HG03103 (cell line): ENCODE measurements around the gene ZCRB1.

Experiments
- ATAC-seq: cut with Tn5 transposase; IDR thresholded peaks from one replicate; pipeline ENCODE4 v1.9.1; 2021; ENCODE audit warnings: low read depth; ENCODE audit not compliant: unreplicated experiment

Gene ZCRB1

DNA sequence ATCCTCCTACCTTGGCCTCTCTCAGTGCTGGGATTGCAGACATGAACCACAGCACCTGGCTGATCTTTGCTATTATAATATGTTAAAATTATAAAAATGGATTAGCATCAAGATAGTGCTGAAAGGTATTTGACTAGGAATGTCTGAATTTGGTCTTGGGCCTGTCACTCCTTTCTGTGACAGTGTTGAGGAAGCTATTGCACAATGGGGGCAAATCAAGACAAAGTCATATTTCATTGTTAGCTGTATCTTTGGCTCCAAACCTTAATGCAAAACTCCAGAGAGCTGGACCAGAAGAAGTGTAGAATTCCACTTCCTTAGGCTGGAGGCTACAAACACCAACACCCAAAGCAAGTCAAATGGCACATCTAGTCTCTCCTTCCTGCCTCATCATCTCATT is 42.2 kb downstream of the ZCRB1 start:
- no peak for ATAC-seq

DNA sequence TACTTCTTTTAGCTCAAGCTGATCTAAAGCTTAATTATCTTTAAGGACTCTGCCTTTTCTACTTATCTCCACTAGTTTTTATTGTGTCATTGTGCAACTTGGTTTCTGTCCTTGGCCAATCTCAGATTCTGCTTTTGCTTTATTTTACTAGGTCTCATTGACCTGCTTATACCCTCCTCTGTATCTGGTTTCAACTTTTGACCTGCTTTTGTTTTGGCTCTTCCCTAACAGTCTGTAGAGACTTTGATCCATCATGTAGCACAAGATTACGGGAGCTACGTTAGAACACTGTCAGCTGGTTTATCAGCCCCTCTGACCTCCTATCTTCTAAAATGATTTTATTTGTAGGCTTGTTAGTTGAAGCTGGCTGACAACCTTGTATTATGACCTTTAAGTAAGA is 43.6 kb downstream of the ZCRB1 start:
- ATAC-seq = no peak

DNA sequence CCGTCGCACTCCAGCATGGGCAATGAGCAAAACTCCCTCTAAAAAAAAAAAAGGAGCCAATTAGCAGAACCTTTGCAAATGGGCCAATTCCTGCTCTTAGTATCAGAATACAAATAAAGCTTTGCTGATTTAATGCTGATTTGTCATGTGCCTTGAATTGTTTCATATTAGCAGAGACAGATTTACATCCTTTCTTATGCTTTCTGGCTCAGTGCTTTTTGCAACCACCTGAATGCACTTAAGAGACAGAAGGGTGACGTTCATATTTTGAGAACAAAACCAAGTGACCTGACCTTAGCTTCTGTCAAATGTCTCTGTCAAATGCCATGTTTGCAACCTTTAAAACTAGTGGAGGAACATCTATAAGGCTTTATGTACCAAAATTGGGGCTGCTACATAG is 44.0 kb downstream of the ZCRB1 start:
- no peak for ATAC-seq

DNA sequence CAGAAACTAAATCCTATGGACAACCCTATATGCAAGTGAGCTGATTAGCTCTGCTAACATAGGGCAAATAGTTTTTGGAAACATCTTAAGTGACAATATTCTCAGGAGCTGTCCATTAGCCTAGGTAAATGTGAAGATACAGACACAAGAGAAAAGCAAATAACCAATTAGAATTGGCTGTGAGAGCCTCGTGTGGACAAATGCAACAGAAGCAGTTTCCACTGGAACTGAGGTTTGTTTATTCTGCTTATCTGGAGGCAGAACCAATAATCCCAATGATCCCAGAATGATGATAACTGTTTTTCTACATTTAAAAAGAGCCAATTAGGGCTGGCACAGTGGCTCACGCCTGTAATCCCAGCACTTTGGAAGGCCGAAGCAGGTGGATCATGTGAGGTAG is 44.6 kb downstream of the ZCRB1 start:
- no peak for ATAC-seq

DNA sequence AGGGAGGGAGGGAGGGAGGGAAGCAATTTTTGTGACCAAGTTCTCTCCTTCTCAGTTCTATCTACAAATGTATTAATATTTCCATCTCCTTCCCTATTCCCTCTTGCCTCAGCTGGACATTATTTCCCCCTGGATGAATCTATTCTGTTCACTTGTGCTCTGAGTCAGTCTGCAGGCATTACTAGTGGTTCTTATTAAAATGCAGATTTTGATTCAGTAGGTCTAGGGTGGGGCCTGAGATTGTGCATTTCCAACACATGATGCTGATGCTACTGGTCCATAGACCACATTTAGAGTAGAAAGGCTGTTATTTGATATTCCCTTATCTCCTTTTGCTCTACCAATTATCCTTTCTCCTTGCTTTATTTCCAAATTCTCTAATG is 47.8 kb downstream of the ZCRB1 start:
- no peak for ATAC-seq

DNA sequence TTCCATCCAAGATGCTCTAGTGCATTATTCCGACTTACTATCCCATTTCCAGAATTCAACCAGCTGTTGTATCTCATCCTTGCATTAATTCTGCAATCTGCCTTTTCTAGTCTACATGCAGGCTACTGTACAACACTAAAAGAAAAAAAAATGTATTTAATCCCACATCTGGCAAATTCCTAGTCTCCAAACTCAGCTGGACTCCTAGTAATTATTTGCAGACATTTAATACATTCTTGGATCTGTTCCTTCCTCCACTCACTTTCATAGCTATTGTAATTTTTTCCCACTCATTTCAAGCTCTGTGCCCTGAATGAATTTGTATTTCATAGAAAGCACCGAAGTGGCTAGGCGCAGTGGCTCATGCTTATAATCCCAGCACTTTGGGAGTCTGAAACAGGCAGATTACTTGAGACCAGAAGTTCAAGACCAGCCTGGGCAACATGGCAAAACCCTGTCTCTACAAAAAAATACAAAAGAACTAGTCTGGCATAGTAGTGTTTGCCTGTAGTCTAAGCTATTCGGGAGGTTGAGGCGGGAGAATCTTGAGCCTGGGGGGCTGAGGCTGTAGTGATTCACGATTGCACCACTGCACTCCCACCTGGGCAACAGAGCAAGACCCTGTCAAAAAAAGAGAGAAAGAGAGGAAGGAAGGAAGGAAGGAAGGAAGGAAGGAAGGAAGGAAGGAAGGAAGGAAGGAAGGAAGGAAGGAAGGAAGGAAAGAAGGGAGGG is 48.3 kb downstream of the ZCRB1 start:
- ATAC-seq = no peak

DNA sequence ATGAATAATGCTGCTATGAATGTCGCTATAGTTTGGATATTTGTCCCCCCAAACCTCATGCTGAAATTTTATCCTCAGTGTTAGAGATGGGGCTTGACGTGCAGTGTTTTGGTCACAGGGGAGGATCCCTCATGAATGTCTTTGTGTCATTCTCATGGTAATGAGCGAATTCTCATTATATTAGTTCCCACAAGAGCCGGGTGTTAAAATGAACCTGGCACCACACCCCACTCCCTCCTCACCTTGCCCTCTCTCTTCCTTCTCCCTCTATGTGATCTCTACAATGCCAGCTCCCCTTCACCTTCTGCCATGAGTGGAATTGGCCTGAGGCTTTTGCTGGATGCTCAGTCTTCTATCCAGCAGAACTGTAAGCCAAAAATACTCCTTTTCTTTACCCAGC is 50.4 kb downstream of the ZCRB1 start:
- ATAC-seq = no peak

DNA sequence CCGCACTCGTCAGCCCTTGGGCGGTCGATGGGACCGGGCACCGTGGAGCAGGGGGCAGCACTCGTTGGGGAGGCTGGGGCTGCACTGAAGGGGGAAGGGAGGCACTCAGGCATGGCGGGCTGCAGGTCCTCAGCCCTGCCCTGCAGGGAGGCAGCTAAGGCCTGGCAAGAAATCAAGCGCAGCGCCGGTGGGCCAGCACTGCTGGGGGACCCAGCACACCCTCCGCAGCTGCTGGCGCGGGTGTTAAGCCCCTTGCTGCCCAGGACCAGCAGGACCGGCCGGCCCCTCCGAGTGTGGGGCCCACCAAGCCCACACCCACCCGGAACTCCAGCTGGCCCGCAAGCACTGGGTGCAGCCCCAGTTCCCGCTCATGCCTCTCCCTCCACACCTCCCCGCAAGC is 52.2 kb downstream of the ZCRB1 start:
- ATAC-seq = no peak

DNA sequence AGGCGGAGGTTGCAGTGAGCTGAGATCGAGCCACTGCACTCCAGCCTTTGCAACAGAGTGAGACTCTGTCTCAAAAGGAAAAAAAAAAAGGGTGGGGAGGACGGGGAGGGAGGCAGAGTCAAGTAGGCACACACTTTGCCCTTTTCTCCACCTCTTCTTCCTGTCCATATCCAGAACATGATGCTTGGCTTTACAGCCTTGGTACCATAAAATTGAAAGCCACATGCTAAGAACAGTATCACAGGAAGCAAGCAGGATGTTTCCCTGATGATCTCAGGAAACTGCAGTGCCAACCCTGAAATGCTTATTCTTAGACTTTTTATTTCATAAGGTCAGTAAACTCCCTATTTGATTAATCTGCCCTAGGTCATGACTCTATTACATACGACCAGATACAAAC is 55.3 kb downstream of the ZCRB1 start:
- ATAC-seq = no peak

DNA sequence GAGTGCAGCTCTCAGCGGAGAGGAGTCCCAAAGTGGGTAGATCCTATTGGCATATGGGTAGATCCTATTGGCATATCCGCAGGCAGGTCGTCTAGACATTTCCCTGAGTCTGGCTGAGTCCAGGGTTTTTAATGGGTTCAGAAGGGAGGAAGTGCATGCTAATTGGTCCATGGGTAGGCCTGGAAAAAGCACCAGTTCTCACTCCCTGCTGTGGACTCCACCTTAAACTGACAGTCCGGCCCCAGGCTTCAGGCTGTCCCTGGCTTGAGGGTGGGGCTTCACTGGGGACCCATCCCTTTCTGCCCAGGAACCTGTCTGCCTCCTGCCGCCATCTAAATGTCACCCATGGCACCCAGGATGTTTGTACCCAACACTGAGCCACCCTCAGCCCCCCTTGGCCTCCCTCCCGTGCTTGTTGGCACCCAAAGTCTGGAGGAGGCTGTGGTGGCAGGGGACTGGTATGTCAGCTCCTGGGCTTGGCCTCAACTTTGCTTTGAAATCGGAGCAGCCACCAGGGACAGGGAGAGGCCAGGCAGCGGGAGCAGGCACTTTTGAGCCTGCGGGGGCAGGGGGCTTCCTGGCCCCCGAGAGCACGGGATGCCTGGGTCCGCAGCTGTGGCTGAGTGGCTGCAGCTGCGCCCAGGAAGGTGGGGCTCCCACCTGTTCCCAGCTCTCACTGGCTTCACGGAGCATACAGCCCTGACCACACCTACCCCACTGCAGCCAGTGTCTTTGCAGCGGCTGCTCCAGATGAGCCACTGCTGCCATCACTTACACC is 58.3 kb downstream of the ZCRB1 start:
- ATAC-seq = no peak

DNA sequence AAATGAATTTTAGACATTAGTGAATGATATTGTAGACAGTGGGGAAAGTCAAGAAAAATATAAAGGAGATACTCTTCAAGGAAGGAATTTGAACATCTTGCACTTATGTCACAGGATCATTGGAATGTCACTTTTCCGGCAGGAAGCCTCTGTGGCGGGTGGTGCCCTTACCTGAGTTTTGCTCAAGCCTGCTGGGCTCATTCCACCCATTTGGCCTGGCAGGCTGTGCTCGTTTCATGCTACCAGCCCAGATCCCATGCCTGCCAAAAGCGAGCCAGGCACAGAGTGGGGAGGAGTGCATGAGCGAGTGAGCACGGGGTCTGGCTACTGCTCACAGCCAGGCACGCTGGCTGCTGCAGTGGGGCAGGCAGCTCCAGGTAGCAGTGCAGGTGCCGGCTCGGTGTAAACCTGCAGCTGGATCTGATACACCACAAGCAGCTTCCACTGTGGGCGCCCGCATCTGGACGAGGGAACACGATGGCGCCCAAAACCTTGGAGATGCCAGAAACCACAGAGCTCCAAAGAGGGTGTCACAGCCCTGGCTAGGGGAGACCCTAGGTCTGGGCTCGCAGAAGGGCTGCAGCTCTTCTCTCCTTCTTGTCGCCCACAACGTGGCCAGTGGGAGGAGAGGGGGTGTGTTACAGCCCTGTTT is 59.2 kb downstream of the ZCRB1 start:
- ATAC-seq = no peak

DNA sequence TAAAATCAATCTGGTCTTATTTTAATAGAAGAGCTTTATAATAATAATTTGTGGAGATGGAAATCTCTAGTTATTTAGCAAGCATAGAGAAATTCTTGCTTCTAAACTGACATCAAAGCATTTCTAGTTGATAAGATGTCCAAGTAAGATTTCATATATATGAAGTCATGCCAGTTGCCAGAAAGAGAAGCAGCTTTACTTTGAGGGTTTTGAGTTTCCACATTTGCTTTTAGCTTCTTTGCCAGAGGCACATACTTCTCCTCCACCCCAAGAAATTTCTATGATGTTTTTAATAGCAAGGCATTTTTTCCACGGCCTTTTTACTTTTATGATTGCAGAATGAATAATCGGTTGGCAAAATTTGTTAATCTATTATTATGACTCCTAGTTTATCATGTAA is 63.6 kb downstream of the ZCRB1 start:
- no peak for ATAC-seq
